Cardiac fibroblast (primary cell): ENCODE measurements around the gene ELMO1.

Source experiments
- DNase-seq, 2 donors: peaks; one replicate each; pipeline versions ENCODE4 v3.0.0 to v3.0.0-alpha.2; 2010; ENCODE audit warnings: low read depth in 2 of 2
- H3K4me3 ChIP-seq, 2 donors: replicated peaks in 1 of 2; 1 replicate in 1 of 2; 2 replicates in 1 of 2; pipeline ENCODE4 v1.5.1; 2011; ENCODE audit warnings: low read depth in 2 of 2, low read length in 2 of 2, mild to moderate bottlenecking in 2 of 2, moderate library complexity in 1 of 2
- TF ChIP-seq, protein P1 (sequence below): IDR thresholded peaks from one replicate; pipeline ENCODE4 v1.5.1; 2011; ENCODE audit warnings: low read depth, mild to moderate bottlenecking, low read length, inconsistent platforms

The ELMO1 gene

GRCh38 chr7:36969376-36969775 lies 479.3 kb downstream of the ELMO1 start:
- H3K4me3 ChIP-seq = no peak overlapping the region
- DNase-seq = no peak
- TF ChIP-seq, protein P1, sequence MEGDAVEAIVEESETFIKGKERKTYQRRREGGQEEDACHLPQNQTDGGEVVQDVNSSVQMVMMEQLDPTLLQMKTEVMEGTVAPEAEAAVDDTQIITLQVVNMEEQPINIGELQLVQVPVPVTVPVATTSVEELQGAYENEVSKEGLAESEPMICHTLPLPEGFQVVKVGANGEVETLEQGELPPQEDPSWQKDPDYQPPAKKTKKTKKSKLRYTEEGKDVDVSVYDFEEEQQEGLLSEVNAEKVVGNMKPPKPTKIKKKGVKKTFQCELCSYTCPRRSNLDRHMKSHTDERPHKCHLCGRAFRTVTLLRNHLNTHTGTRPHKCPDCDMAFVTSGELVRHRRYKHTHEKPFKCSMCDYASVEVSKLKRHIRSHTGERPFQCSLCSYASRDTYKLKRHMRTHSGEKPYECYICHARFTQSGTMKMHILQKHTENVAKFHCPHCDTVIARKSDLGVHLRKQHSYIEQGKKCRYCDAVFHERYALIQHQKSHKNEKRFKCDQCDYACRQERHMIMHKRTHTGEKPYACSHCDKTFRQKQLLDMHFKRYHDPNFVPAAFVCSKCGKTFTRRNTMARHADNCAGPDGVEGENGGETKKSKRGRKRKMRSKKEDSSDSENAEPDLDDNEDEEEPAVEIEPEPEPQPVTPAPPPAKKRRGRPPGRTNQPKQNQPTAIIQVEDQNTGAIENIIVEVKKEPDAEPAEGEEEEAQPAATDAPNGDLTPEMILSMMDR = no peak

GRCh38 chr7:36967387-36967786 lies 481.3 kb downstream of the ELMO1 start:
- TF ChIP-seq, protein P1 = peak; percentile 80
- peak; percentile 75 to 83 for DNase-seq
- no peak overlapping the region for H3K4me3 ChIP-seq

GRCh38 chr7:36966636-36967035 lies 482.0 kb downstream of the ELMO1 start:
- H3K4me3 ChIP-seq = no peak overlapping the region
- no peak for DNase-seq
- TF ChIP-seq, protein P1 = no peak

GRCh38 chr7:36966039-36966438 lies 482.6 kb downstream of the ELMO1 start:
- DNase-seq = no peak
- no peak overlapping the region for H3K4me3 ChIP-seq
- TF ChIP-seq, protein P1 = no peak

- no peak overlapping the region for H3K4me3 ChIP-seq
- TF ChIP-seq, protein P1 = no peak
- no peak for DNase-seq
These were observed 483.0 kb downstream of the ELMO1 start for GRCh38 chr7:36965625-36966024.

- DNase-seq = no peak
- TF ChIP-seq, protein P1 = no peak
These were observed 484.4 kb downstream of the ELMO1 start for GRCh38 chr7:36964297-36964696.

GRCh38 chr7:36962367-36962766 lies 486.3 kb downstream of the ELMO1 start:
- H3K4me3 ChIP-seq = no peak overlapping the region
- TF ChIP-seq, protein P1 = no peak
- no peak for DNase-seq

More at GRCh38 chr7:36964297-36964696, 484.4 kb downstream of the ELMO1 start:
- no peak overlapping the region for H3K4me3 ChIP-seq
